ENCODE results near the gene DSCAML1.

DNA sequence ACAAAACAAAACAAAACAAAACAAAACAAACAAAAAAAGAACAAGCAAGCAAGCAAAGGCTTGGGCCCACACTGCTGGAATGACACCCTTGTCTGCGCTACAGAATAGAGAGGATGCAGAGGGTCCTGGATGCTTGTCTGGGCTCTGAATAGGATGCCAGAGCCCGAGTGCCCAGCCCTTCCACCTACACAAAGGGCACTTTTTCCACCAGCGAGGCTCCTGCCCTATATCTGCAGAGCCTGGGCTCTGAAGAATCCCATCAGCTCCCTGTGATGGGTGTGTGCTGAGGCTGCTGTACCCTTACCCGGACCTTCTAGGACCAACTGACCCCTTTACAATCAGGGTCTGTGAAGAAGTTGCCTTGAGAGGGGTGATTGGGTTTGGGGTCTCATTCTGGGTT is 221.2 kb downstream of the DSCAML1 start:
- TF ChIP-seq FOXK2 (IDR thresholded peaks at IDR 0.05) (no peak), ARNT (IDR thresholded peaks at IDR 0.05) (no peak), BHLHE40 (IDR thresholded peaks at IDR 0.05; ENCODE audit: borderline replicate concordance) (no peak), SUZ12 (IDR thresholded peaks at IDR 0.05) (no peak), FOXA1 (IDR thresholded peaks at IDR 0.05) (no peak), ELF4 (IDR thresholded peaks at IDR 0.05) (no peak), L3MBTL2 (conservative IDR thresholded peaks at IDR 0.05) (no peak), CTBP1 (IDR thresholded peaks at IDR 0.05; ENCODE audit: borderline replicate concordance) (no peak)
- TF ChIP-seq, protein P1, sequence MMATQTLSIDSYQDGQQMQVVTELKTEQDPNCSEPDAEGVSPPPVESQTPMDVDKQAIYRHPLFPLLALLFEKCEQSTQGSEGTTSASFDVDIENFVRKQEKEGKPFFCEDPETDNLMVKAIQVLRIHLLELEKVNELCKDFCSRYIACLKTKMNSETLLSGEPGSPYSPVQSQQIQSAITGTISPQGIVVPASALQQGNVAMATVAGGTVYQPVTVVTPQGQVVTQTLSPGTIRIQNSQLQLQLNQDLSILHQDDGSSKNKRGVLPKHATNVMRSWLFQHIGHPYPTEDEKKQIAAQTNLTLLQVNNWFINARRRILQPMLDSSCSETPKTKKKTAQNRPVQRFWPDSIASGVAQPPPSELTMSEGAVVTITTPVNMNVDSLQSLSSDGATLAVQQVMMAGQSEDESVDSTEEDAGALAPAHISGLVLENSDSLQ (IDR thresholded peaks at IDR 0.05): no peak
